ENCODE data around the gene CMSS1.

DNA sequence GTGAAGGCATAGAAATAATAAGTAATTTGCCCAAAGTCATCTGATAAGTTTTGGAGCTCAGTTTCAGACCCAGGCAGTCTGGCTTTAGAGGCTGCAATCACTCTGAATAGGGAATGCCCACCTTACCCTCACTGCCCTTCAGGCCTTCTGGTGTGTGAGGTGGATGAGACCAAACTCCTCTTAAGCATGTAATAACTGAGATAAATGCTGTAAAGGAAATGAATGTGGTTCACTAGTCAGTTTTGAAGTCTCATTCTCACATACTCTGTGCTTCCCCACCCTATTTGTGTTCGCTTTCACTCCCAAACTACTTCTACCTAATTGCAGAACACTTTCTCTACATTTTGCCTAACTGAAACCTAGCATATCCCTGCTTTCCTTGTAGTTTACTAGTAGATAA is 152.5 kb downstream of the CMSS1 start:
- no peak for TF ChIP-seq EZH2 (IDR thresholded peaks at IDR 0.05; ENCODE audit: borderline replicate concordance, low read length)
- TF ChIP-seq, protein P1, sequence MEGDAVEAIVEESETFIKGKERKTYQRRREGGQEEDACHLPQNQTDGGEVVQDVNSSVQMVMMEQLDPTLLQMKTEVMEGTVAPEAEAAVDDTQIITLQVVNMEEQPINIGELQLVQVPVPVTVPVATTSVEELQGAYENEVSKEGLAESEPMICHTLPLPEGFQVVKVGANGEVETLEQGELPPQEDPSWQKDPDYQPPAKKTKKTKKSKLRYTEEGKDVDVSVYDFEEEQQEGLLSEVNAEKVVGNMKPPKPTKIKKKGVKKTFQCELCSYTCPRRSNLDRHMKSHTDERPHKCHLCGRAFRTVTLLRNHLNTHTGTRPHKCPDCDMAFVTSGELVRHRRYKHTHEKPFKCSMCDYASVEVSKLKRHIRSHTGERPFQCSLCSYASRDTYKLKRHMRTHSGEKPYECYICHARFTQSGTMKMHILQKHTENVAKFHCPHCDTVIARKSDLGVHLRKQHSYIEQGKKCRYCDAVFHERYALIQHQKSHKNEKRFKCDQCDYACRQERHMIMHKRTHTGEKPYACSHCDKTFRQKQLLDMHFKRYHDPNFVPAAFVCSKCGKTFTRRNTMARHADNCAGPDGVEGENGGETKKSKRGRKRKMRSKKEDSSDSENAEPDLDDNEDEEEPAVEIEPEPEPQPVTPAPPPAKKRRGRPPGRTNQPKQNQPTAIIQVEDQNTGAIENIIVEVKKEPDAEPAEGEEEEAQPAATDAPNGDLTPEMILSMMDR (IDR thresholded peaks at IDR 0.05; ENCODE audit: low read length) = no peak

Measured in OCI-LY1 (cell line).